Measurements from ENCODE around the gene SRGAP2B. TPM values are rescaled to one million over a fixed set of nuclear protein-coding genes. Genes with fewer than 3 reads are reported as not detected.
"Not testable (repeated sequence)": the region's sequence is repeated elsewhere in the genome, so short reads cannot be mapped to it uniquely, and the experiment has no call there.

SRGAP2B gene
- total RNA-seq, 1 donor from 2014 or later, result 24.0 TPM

- not testable (repeated sequence) for H3K36me3 ChIP-seq (ENCODE audit: control insufficient read depth, insufficient read depth, low read length); H3K27me3 ChIP-seq (ENCODE audit: control insufficient read depth, insufficient read depth, low read length); DNase-seq (ENCODE audit: low read depth); H3K4me3 ChIP-seq (ENCODE audit: low read depth, low read length); FAIRE-seq
These were observed 86.7 kb downstream of the SRGAP2B start for GRCh38 chr1:145008388-145008787.

- H3K27me3 ChIP-seq (ENCODE audit: control insufficient read depth, insufficient read depth, low read length); FAIRE-seq; H3K4me3 ChIP-seq (ENCODE audit: low read depth, low read length); DNase-seq (ENCODE audit: low read depth); H3K36me3 ChIP-seq (ENCODE audit: control insufficient read depth, insufficient read depth, low read length): not testable (repeated sequence)
These were observed 90.0 kb downstream of the SRGAP2B start for GRCh38 chr1:145005142-145005541.

GRCh38 chr1:145001381-145001780 is 93.7 kb downstream of the SRGAP2B start:
- not testable (repeated sequence) for H3K27me3 ChIP-seq (ENCODE audit: control insufficient read depth, insufficient read depth, low read length); FAIRE-seq; H3K4me3 ChIP-seq (ENCODE audit: low read depth, low read length); DNase-seq (ENCODE audit: low read depth); H3K36me3 ChIP-seq (ENCODE audit: control insufficient read depth, insufficient read depth, low read length)

GRCh38 chr1:145000743-145001326 is 94.3 kb downstream of the SRGAP2B start:
- FAIRE-seq; H3K36me3 ChIP-seq (ENCODE audit: control insufficient read depth, insufficient read depth, low read length); H3K4me3 ChIP-seq (ENCODE audit: low read depth, low read length); H3K27me3 ChIP-seq (ENCODE audit: control insufficient read depth, insufficient read depth, low read length); DNase-seq (ENCODE audit: low read depth): not testable (repeated sequence)

- not testable (repeated sequence) for H3K4me3 ChIP-seq (ENCODE audit: low read depth, low read length); DNase-seq (ENCODE audit: low read depth); H3K27me3 ChIP-seq (ENCODE audit: control insufficient read depth, insufficient read depth, low read length); FAIRE-seq; H3K36me3 ChIP-seq (ENCODE audit: control insufficient read depth, insufficient read depth, low read length)
These were observed 94.9 kb downstream of the SRGAP2B start for GRCh38 chr1:145000074-145000742.

- H3K4me3 ChIP-seq (ENCODE audit: low read depth, low read length); H3K27me3 ChIP-seq (ENCODE audit: control insufficient read depth, insufficient read depth, low read length); H3K36me3 ChIP-seq (ENCODE audit: control insufficient read depth, insufficient read depth, low read length); FAIRE-seq; DNase-seq (ENCODE audit: low read depth): not testable (repeated sequence)
These were observed 96.2 kb downstream of the SRGAP2B start for GRCh38 chr1:144998981-144999273.

- not testable (repeated sequence) for DNase-seq (ENCODE audit: low read depth); FAIRE-seq; H3K4me3 ChIP-seq (ENCODE audit: low read depth, low read length); H3K36me3 ChIP-seq (ENCODE audit: control insufficient read depth, insufficient read depth, low read length); H3K27me3 ChIP-seq (ENCODE audit: control insufficient read depth, insufficient read depth, low read length)
These were observed 96.8 kb downstream of the SRGAP2B start for GRCh38 chr1:144998134-144998980.

- not testable (repeated sequence) for FAIRE-seq; H3K4me3 ChIP-seq (ENCODE audit: low read depth, low read length); H3K27me3 ChIP-seq (ENCODE audit: control insufficient read depth, insufficient read depth, low read length); H3K36me3 ChIP-seq (ENCODE audit: control insufficient read depth, insufficient read depth, low read length)
- peak; percentile 69 for DNase-seq (ENCODE audit: low read depth)
These were observed 99.2 kb downstream of the SRGAP2B start for GRCh38 chr1:144995833-144996410.

- not testable (repeated sequence) for H3K36me3 ChIP-seq (ENCODE audit: control insufficient read depth, insufficient read depth, low read length); H3K27me3 ChIP-seq (ENCODE audit: control insufficient read depth, insufficient read depth, low read length); H3K4me3 ChIP-seq (ENCODE audit: low read depth, low read length); FAIRE-seq
- DNase-seq (ENCODE audit: low read depth), result peak; percentile 83
These were observed 102.2 kb downstream of the SRGAP2B start for GRCh38 chr1:144992915-144993314.

- H3K36me3 ChIP-seq (ENCODE audit: control insufficient read depth, insufficient read depth, low read length), result not testable (repeated sequence)
These were observed 104.5 kb downstream of the SRGAP2B start for GRCh38 chr1:144990611-144991010.

GRCh38 chr1:144987131-144987530 is 108.0 kb downstream of the SRGAP2B start:
- H3K4me3 ChIP-seq (ENCODE audit: low read depth, low read length); DNase-seq (ENCODE audit: low read depth); H3K36me3 ChIP-seq (ENCODE audit: control insufficient read depth, insufficient read depth, low read length); H3K27me3 ChIP-seq (ENCODE audit: control insufficient read depth, insufficient read depth, low read length); FAIRE-seq: not testable (repeated sequence)

More at GRCh38 chr1:144990611-144991010, 104.5 kb downstream of the SRGAP2B start:
- FAIRE-seq; H3K27me3 ChIP-seq (ENCODE audit: control insufficient read depth, insufficient read depth, low read length); DNase-seq (ENCODE audit: low read depth); H3K4me3 ChIP-seq (ENCODE audit: low read depth, low read length): not testable (repeated sequence)

GRCh38 chr1:144986171-144986860 is 108.8 kb downstream of the SRGAP2B start:
- not testable (repeated sequence) for H3K36me3 ChIP-seq (ENCODE audit: control insufficient read depth, insufficient read depth, low read length); DNase-seq (ENCODE audit: low read depth); FAIRE-seq; H3K4me3 ChIP-seq (ENCODE audit: low read depth, low read length); H3K27me3 ChIP-seq (ENCODE audit: control insufficient read depth, insufficient read depth, low read length)

GRCh38 chr1:144985550-144986170 is 109.5 kb downstream of the SRGAP2B start:
- not testable (repeated sequence) for H3K27me3 ChIP-seq (ENCODE audit: control insufficient read depth, insufficient read depth, low read length); H3K36me3 ChIP-seq (ENCODE audit: control insufficient read depth, insufficient read depth, low read length); FAIRE-seq; H3K4me3 ChIP-seq (ENCODE audit: low read depth, low read length); DNase-seq (ENCODE audit: low read depth)
